Prostate gland (tissue), 2 donors: ENCODE measurements around the gene L3MBTL4. TPM values are rescaled to one million over a fixed set of nuclear protein-coding genes. Genes with fewer than 3 reads are reported as not detected.

Experiments
- microRNA-seq: library from miRNA; unstranded; fragments of <30 nt; microRNA quantifications from one replicate; pipeline ENCODE4, GENCODE V29; 2016
- small RNA-seq, 2 donors: library from RNA; depleted of rRNA; stranded (forward); fragments of <200 nt; gene quantifications; one replicate each; pipeline ENCODE3, GENCODE V24; 2016
- total RNA-seq, 2 donors: library from RNA; depleted of rRNA; stranded (reverse); fragments of >200 nt; gene quantifications; one replicate each; pipeline ENCODE4 v1.1.0, GENCODE V29; 2016

Gene L3MBTL4
- total RNA-seq, 2 donors from 2014 or later: 3.5 to 20.5 TPM

Small RNA genes within 50 kb of the gene (microRNA-seq; reads per million reads assigned to microRNA genes)
- gene MIR4317: not detected

Small RNA genes within 50 kb of the gene (small RNA-seq; reads per million reads assigned to genes)
- 0 reads per million in 2 donors for gene RNU5F-3P
- 0 reads per million in 2 donors for gene RNU6-349P
